Stomach (tissue), 9 donors: ENCODE data around the gene CYP24A1. TPM values are rescaled to one million over a fixed set of nuclear protein-coding genes. Genes with fewer than 3 reads are reported as not detected.

Source experiments
- DNase-seq, 2 donors: peaks; one replicate each; pipeline versions ENCODE4 v3.0.0 to v3.0.0-alpha.2; 2013 to 2019
- H3K27ac ChIP-seq, 5 donors: fragments of 200-600 bp in 4 of 5; sonication (generic) in 4 of 5; one replicate each; pipeline ENCODE4 v1.5.1; 2013 to 2019; ENCODE audit warnings: mild to moderate bottlenecking in 1 of 5, moderate library complexity in 1 of 5
- H3K27me3 ChIP-seq, 3 donors: fragments of 200-600 bp; sonication (generic); one replicate each; pipeline ENCODE4 v1.5.1; 2017 to 2019; ENCODE audit warnings: mixed run types in 1 of 3
- H3K36me3 ChIP-seq, 4 donors: fragments of 200-600 bp; sonication (generic); 1 replicate in 3 of 4; 2 replicates in 1 of 4; pipeline ENCODE4 v1.5.1; 2016 to 2019
- H3K4me1 ChIP-seq, 4 donors: fragments of 200-600 bp; sonication (generic); one replicate each; pipeline ENCODE4 v1.5.1; 2016 to 2019
- H3K4me3 ChIP-seq, 4 donors: fragments of 200-600 bp; sonication (generic) in 3 of 4; one replicate each; pipeline ENCODE4 v1.5.1; 2016 to 2019; ENCODE audit warnings: mild to moderate bottlenecking in 1 of 4
- H3K9me3 ChIP-seq, 4 donors: fragments of 200-600 bp; sonication (generic); one replicate each; pipeline ENCODE4 v1.5.1; 2016 to 2019
- CTCF ChIP-seq, 7 experiments: fragments of 450-650 bp in 4 of 7; fragments of 200-600 bp in 3 of 7; sonication (generic) in 3 of 7; IDR thresholded peaks; one replicate each; pipeline ENCODE4 v1.5.1; 2016 to 2019; ENCODE audit warnings: antibody characterized with exemption in 7 of 7, control low read depth in 2 of 7, mild to moderate bottlenecking in 1 of 7
- EP300 ChIP-seq: sonication (generic); formaldehyde crosslinking; IDR thresholded peaks from one replicate; pipeline ENCODE4 v1.6.1; 2017; ENCODE audit warnings: antibody characterized with exemption
- POLR2A ChIP-seq, 4 donors: fragments of 450-650 bp; IDR thresholded peaks; one replicate each; pipeline ENCODE4 v1.6.1; 2016; ENCODE audit warnings: antibody characterized with exemption in 4 of 4, control low read depth in 2 of 4, mild to moderate bottlenecking in 1 of 4, moderate library complexity in 1 of 4
- POLR2AphosphoS5 ChIP-seq, 3 donors: sonication (generic); formaldehyde crosslinking; IDR thresholded peaks; one replicate each; pipeline ENCODE4 v1.6.1; 2016; ENCODE audit warnings: antibody characterized with exemption in 3 of 3
- WGBS, 5 donors: extraction: QIAGEN DNeasy Blood & Tissue Kit in 3 of 5; methylation state at CpG; one replicate each; pipeline versions ENCODE4 v1.1.5 to v1.1.7; 2013 to 2018; 5-methylcytosine and 5-hydroxymethylcytosine counted together
- intact Hi-C: fragments of 100-400 bp; cut with DNase I; formaldehyde crosslinking; loops from one replicate; pipeline ENCODE4 v1.15.1; 2023; ENCODE audit warnings: low total_unique reads
- polyA plus RNA-seq, 3 donors: library from polyadenylated mRNA; stranded (reverse); fragments of 200-250 nt; gene quantifications; one replicate each; pipeline ENCODE4 v1.2.3, GENCODE V29; 2013
- total RNA-seq, 5 donors: library from RNA; depleted of rRNA; stranded (reverse); fragments of >200 nt; gene quantifications; one replicate each; pipeline versions ENCODE4 v1.1.0 to v1.2.3, GENCODE V29; 2014 to 2016
- donor health status: healthy with polysubstance abuse.
- donor health status: Bipolar disorder and iron deficiency.
- donor health status: healthy.

Gene CYP24A1
- total and polyA plus RNA-seq, 8 donors, result 1.2 TPM; not detected in 7

DNA sequence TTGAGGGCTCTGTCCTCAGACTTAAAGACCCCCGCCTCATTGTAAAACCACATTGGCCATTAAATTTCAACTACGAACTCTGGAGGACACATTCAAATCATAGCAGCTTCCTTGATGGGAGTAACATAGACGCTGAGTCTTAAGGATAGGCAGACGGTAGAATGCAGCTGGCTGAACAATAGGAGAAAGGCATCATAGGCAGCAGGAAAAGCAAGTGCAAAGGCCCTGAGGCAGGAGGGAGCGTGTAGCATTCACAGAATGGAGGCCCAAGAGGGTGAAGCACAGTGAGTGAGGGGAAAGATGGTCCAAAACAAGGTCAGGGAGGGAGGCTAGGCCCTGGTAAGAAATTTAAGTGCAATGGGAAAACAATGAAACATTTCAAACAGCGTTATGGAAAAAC lies 25.5 kb upstream of the CYP24A1 start:
- H3K4me3 ChIP-seq, result no peak overlapping the region
- no peaks in the 10 kb centered on the region for H3K9me3 ChIP-seq
- TF ChIP-seq POLR2A (IDR thresholded peaks at IDR 0.05), result no peak
- H3K4me1 ChIP-seq, result no peaks in the 10 kb centered on the region
- WGBS, 5 donors, result 71 to 78% (median 76%) methylated on average over 6 of the region's 6 CpGs
- intact Hi-C loops, result no loop called here
- H3K27me3 ChIP-seq, result no peaks in the 10 kb centered on the region
- no peak for DNase-seq
- H3K36me3 ChIP-seq, result no peaks in the 10 kb centered on the region
- H3K27ac ChIP-seq, result no peak overlapping the region

GRCh38 chr20:54197621-54198604 lies 24.1 kb upstream of the CYP24A1 start:
- H3K9me3 ChIP-seq, result no peaks in the 10 kb centered on the region
- intact Hi-C loops, result no loop called here
- no peak for TF ChIP-seq EP300
- no peak for TF ChIP-seq POLR2A (IDR thresholded peaks at IDR 0.05)
- TF ChIP-seq CTCF (IDR thresholded peaks at IDR 0.05), result no peak
- no peak for TF ChIP-seq POLR2AphosphoS5 (IDR thresholded peaks at IDR 0.05)
- WGBS, 5 donors, result 75 to 81% (median 77%) methylated on average over 13 of the region's 13 CpGs
- H3K27me3 ChIP-seq, result peaks cover 0 to 8% (median 0%) of the 10 kb centered on the region in 3 donors
- no peak overlapping the region for H3K27ac ChIP-seq
- no peaks in the 10 kb centered on the region for H3K4me1 ChIP-seq
- no peaks in the 10 kb centered on the region for H3K36me3 ChIP-seq
- DNase-seq, result peak in 1 of 2 donors; percentile 51
- H3K4me3 ChIP-seq, result no peak overlapping the region

DNA sequence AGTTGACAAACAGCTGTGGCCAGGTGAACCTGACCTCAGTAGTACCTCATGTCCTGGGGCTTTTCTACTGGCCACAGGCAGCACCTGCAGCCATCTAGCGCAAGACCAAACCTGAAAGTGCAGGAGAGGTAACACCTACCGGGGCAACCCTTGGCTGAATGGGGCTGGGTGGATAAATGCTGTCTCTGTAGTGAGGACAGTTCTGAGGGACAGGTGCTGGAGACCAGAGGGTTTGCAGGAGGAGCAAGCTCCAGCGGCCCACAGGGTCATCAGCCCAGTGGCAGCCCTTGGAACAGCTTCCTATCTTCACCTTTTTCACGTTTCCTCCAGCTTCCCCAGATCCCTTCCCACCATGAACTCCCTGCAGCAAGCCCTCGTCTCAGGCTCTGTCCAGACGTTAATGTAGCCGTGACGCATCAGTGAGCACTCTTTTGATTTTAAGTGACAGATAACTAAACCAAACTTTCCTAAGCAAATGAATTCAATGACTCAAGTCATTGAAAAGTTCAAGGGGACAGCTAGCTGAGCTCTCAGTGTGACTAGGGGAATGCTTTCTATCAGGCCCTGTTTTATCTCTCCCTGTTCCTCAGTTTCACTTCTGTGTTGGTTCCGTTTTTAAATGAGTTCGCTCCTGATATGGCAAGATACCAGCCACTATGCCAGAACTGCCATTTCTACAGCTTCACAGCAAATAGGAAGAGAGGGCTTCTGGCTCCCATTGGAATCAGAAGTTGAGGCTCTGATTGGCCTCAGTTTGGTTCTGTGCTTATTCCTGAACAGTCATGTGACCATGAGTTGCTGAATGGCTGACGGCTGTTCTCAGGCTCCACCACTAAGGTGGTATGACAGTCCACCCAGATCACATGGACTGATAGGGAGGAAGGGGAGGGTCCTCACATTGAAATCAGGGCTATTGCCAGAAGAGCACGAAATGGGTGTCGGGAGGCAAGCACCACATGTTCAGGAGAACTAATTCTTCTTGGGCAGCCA lies 22.0 kb upstream of the CYP24A1 start:
- Histone ChIP-seq H3K27ac (no peak overlapping the region), H3K36me3 (no peaks in the 10 kb centered on the region), H3K9me3 (no peaks in the 10 kb centered on the region), H3K4me3 (no peak overlapping the region), H3K4me1 (no peaks in the 10 kb centered on the region), H3K27me3 (peaks cover 0 to 12% (median 0%) of the 10 kb centered on the region in 3 donors)
- no peak for DNase-seq
- intact Hi-C loops, result no loop called here
- WGBS, 5 donors, result 82 to 88% (median 83%) methylated on average over 13 of the region's 13 CpGs
- TF ChIP-seq POLR2AphosphoS5 (IDR thresholded peaks at IDR 0.05) (no peak), EP300 (no peak)

DNA sequence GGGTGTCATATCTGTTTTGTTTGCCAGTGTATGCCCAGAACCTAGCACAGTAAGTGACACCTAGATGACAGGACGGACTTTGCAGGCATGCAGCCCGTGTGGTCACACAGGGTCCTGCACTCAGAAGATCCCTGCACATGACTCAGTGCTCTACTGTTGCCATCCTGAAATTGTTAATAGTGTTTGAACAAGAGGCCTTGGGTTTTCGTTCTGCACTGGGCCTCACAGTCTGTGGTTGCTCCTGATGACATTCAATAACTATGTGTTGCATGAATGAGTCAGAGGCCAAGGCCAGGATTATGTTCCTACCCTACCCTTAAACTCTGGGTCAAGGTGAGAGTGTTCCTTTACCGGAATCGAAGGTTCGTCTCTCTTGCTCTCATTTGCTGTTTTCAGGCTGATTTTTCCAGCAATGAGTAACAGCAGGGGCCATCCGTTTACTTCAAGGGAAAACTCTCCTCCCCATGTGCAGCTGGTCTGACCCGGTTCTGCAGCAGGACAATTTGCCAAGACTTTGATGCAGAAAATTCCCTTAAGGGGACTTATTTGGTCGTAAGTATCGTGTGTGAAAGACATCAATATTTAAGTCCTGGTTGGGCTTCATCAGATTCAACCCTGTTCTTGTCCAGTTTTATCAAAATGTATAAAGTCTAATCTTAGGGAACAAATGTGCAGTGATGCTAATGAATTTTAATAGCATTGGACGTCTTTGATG lies 21.1 kb upstream of the CYP24A1 start:
- intact Hi-C loops, result no loop called here
- H3K36me3 ChIP-seq, result no peaks in the 10 kb centered on the region
- H3K4me3 ChIP-seq, result no peak overlapping the region
- WGBS, 5 donors, result 66 to 75% (median 68%) methylated on average over 11 of the region's 11 CpGs
- H3K27ac ChIP-seq, result no peak overlapping the region
- H3K9me3 ChIP-seq, result no peaks in the 10 kb centered on the region
- H3K27me3 ChIP-seq, result peaks cover 0 to 12% (median 0%) of the 10 kb centered on the region in 3 donors
- H3K4me1 ChIP-seq, result no peaks in the 10 kb centered on the region
- no peak for TF ChIP-seq POLR2A (IDR thresholded peaks at IDR 0.05)
- TF ChIP-seq CTCF (IDR thresholded peaks at IDR 0.05), result no peak
- no peak for TF ChIP-seq POLR2AphosphoS5 (IDR thresholded peaks at IDR 0.05)
- TF ChIP-seq EP300, result no peak
- DNase-seq, result peak in 1 of 2 donors; percentile 41
